SK-N-SH treated with all-trans-retinoic acid at 6 μM for 48 hours (cell line): ENCODE data around the gene GTF3A.

Experiments used
- ATAC-seq: fragments of 200-7000 bp; cut with Tn5 transposase; 3 replicates; pipeline ENCODE4 v1.9.1; 2020; ENCODE audit warnings: mild to moderate bottlenecking, moderate library complexity
- ARNTL ChIP-seq: fragments of 450-650 bp; formaldehyde crosslinking; IDR thresholded peaks from 2 replicates; pipeline ENCODE4 v1.5.0; 2020; ENCODE audit warnings: low read depth, mild to moderate bottlenecking, moderate library complexity, borderline replicate concordance
- BACH2 ChIP-seq: fragments of 250-450 bp; sonication (Bioruptor Pico); IDR thresholded peaks from 2 replicates; pipeline ENCODE4 v1.9.0; 2021; ENCODE audit warnings: mild to moderate bottlenecking, borderline replicate concordance
- CSDC2 ChIP-seq: fragments of 250-450 bp; sonication (Bioruptor Pico); IDR thresholded peaks from 2 replicates; pipeline ENCODE4 v1.5.0; 2020; ENCODE audit warnings: mild to moderate bottlenecking, moderate library complexity
- CSRNP3 ChIP-seq: fragments of 250-450 bp; sonication (Bioruptor Pico); IDR thresholded peaks from 2 replicates; pipeline ENCODE4 v1.5.1; 2021; ENCODE audit warnings: mild to moderate bottlenecking, moderate library complexity
- GLIS3 ChIP-seq: fragments of 250-450 bp; sonication (Bioruptor Pico); IDR thresholded peaks from 2 replicates; pipeline ENCODE4 v1.5.0; 2020; ENCODE audit warnings: mild to moderate bottlenecking, moderate library complexity
- ISL1 ChIP-seq: fragments of 250-450 bp; sonication (Bioruptor Pico); IDR thresholded peaks from 2 replicates; pipeline ENCODE4 v2.1.2; 2022; ENCODE audit warnings: mild to moderate bottlenecking, moderate library complexity
- OSR1 ChIP-seq: fragments of 250-450 bp; sonication (Bioruptor Pico); IDR thresholded peaks from 2 replicates; pipeline ENCODE4 v1.8.0; 2022; ENCODE audit warnings: moderate library complexity, mild to moderate bottlenecking, inconsistent platforms
- PPARA ChIP-seq: fragments of 250-450 bp; sonication (Bioruptor Pico); IDR thresholded peaks from 2 replicates; pipeline ENCODE4 v1.5.0; 2020; ENCODE audit warnings: mild to moderate bottlenecking, borderline replicate concordance
- RARB ChIP-seq: fragments of 250-450 bp; sonication (Bioruptor Pico); IDR thresholded peaks from 2 replicates; pipeline ENCODE4 v1.8.0; 2021; ENCODE audit warnings: mild to moderate bottlenecking, moderate library complexity
- SNAI2 ChIP-seq: fragments of 250-450 bp; sonication (Bioruptor Pico); IDR thresholded peaks from 2 replicates; pipeline ENCODE4 v1.5.0; 2020; ENCODE audit warnings: mild to moderate bottlenecking, moderate library complexity
- TCF4 ChIP-seq: fragments of 250-450 bp; sonication (Bioruptor Pico); IDR thresholded peaks from 2 replicates; pipeline ENCODE4 v1.8.0; 2021; ENCODE audit warnings: mild to moderate bottlenecking, moderate library complexity, borderline replicate concordance
- TOX ChIP-seq: fragments of 250-450 bp; sonication (Bioruptor Pico); IDR thresholded peaks from 2 replicates; pipeline ENCODE4 v1.8.0; 2021; ENCODE audit warnings: mild to moderate bottlenecking, moderate library complexity, borderline replicate concordance
- TSHZ2 ChIP-seq: fragments of 250-450 bp; sonication (Bioruptor Pico); IDR thresholded peaks from 2 replicates; pipeline ENCODE4 v1.5.0; 2020; ENCODE audit warnings: mild to moderate bottlenecking, moderate library complexity
- ZC3H10 ChIP-seq: fragments of 250-450 bp; sonication (Bioruptor Pico); IDR thresholded peaks from 2 replicates; pipeline ENCODE4 v1.5.1; 2021; ENCODE audit warnings: mild to moderate bottlenecking, moderate library complexity
- ZFP3 ChIP-seq: fragments of 250-450 bp; sonication (Bioruptor Pico); IDR thresholded peaks from 2 replicates; pipeline ENCODE4 v1.5.0; 2020; ENCODE audit warnings: mild to moderate bottlenecking, moderate library complexity
- ZFP30 ChIP-seq: fragments of 450-650 bp; formaldehyde crosslinking; IDR thresholded peaks from 2 replicates; pipeline ENCODE4 v1.5.0; 2022; ENCODE audit warnings: mild to moderate bottlenecking, moderate library complexity
- ZNF565 ChIP-seq: fragments of 450-650 bp; formaldehyde crosslinking; conservative IDR thresholded peaks from 2 replicates; pipeline ENCODE4 v1.5.0; 2020; ENCODE audit warnings: low read depth, mild to moderate bottlenecking, moderate library complexity
- ZNF70 ChIP-seq: fragments of 450-650 bp; formaldehyde crosslinking; IDR thresholded peaks from 2 replicates; pipeline ENCODE4 v1.5.0; 2020; ENCODE audit warnings: mild to moderate bottlenecking, moderate library complexity
- TF ChIP-seq, protein P1 (sequence below): fragments of 250-450 bp; sonication (Bioruptor Pico); IDR thresholded peaks from 2 replicates; pipeline ENCODE4 v1.8.0; 2020; ENCODE audit warnings: mild to moderate bottlenecking, moderate library complexity, borderline replicate concordance
- TF ChIP-seq, protein P2 (sequence below): fragments of 250-450 bp; sonication (Bioruptor Pico); IDR thresholded peaks from 2 replicates; pipeline ENCODE4 v1.5.1; 2020; ENCODE audit warnings: low read depth, mild to moderate bottlenecking, moderate library complexity
- TF ChIP-seq, protein P3 (sequence below): fragments of 250-450 bp; sonication (Bioruptor Pico); IDR thresholded peaks from 2 replicates; pipeline ENCODE4 v1.8.0; 2021; ENCODE audit warnings: low read depth, mild to moderate bottlenecking, moderate library complexity, borderline replicate concordance

GTF3A gene

GRCh38 chr13:27401210-27401609 is 23.2 kb upstream of the GTF3A start:
- no peak for ATAC-seq
- no peak for TF ChIP-seq GLIS3
- no peak for TF ChIP-seq ARNTL (CRISPR knock-in tag)
- TF ChIP-seq OSR1 (CRISPR knock-in tag), result no peak
- no peak for TF ChIP-seq RARB (CRISPR knock-in tag)
- no peak for TF ChIP-seq ZNF565 (CRISPR knock-in tag)
- no peak for TF ChIP-seq ZFP3
- no peak for TF ChIP-seq TSHZ2 (CRISPR knock-in tag)
- no peak for TF ChIP-seq TCF4 (CRISPR knock-in tag)
- TF ChIP-seq, protein P1, sequence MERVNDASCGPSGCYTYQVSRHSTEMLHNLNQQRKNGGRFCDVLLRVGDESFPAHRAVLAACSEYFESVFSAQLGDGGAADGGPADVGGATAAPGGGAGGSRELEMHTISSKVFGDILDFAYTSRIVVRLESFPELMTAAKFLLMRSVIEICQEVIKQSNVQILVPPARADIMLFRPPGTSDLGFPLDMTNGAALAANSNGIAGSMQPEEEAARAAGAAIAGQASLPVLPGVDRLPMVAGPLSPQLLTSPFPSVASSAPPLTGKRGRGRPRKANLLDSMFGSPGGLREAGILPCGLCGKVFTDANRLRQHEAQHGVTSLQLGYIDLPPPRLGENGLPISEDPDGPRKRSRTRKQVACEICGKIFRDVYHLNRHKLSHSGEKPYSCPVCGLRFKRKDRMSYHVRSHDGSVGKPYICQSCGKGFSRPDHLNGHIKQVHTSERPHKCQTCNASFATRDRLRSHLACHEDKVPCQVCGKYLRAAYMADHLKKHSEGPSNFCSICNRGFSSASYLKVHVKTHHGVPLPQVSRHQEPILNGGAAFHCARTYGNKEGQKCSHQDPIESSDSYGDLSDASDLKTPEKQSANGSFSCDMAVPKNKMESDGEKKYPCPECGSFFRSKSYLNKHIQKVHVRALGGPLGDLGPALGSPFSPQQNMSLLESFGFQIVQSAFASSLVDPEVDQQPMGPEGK (CRISPR knock-in tag), result no peak
- no peak for TF ChIP-seq BACH2 (CRISPR knock-in tag)
- no peak for TF ChIP-seq CSDC2 (CRISPR knock-in tag)
- TF ChIP-seq CSRNP3, result no peak
- TF ChIP-seq, protein P2, sequence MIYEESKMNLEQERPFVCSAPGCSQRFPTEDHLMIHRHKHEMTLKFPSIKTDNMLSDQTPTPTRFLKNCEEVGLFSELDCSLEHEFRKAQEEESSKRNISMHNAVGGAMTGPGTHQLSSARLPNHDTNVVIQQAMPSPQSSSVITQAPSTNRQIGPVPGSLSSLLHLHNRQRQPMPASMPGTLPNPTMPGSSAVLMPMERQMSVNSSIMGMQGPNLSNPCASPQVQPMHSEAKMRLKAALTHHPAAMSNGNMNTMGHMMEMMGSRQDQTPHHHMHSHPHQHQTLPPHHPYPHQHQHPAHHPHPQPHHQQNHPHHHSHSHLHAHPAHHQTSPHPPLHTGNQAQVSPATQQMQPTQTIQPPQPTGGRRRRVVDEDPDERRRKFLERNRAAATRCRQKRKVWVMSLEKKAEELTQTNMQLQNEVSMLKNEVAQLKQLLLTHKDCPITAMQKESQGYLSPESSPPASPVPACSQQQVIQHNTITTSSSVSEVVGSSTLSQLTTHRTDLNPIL, result no peak
- no peak for TF ChIP-seq ZNF70 (CRISPR knock-in tag)
- no peak for TF ChIP-seq TOX (CRISPR knock-in tag)

DNA sequence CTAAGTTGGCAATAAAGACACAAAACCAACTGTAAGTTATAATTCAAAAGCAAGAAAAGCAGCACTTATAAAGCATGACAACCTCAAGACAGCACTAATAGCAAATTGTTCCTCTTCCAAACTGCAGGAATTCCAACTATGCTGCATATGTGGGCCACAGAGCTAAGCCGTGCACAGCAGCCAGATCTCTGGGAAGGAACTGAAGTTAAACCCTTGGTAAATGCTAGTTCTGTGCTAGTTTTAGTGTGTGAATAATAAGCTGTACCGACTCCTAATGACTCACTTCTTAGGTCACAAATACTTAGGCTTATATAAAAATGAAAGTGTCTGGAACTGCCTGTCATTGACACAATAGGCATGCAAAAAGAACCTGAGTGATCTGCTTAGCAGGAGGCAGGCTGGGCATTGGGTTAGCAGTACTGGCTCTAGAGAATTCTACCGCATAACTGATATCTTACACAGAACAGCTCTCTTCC is 21.2 kb upstream of the GTF3A start:
- peak; percentile 77 for ATAC-seq
- TF ChIP-seq, protein P1 (CRISPR knock-in tag), result no peak
- TF ChIP-seq PPARA (CRISPR knock-in tag) (no peak), ISL1 (CRISPR knock-in tag) (peak; percentile 77)
- TF ChIP-seq, protein P2, result no peak

DNA sequence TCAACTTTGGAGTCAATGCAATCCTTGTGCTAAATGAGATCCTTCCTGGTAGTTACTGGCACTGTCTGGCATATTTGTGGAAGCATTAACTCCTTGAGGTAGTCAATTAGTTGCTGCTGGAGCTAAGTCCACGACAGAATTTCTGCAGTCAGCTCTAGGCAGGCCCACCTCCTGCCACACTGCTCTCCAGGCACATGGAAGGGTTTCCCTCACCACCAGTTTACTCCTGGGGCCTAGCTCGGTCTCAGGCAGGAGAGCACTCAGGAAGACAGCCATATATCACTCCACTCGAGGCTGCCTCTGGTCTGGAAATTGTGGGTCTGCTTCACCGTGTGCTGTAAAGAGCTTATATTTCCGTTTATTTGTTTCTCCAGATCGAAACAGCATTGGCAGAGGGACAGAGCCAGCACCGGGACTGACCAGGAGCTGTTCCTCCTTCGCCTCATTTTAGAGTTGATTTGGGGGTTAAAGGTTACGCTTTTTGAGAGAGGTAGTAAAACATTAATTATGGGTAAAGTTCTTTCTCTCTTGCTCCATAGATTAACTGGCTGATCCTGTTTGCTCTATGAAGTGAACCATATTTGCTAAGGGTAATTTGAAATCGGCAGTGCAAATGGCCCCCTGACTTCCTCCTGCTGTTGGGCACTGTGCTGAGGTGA is 20.6 kb upstream of the GTF3A start:
- no peak for ATAC-seq
- TF ChIP-seq PPARA (CRISPR knock-in tag) (no peak), TSHZ2 (CRISPR knock-in tag) (no peak), ZC3H10 (CRISPR knock-in tag) (no peak), SNAI2 (CRISPR knock-in tag) (no peak), ZFP30 (CRISPR knock-in tag) (no peak), GLIS3 (no peak), BACH2 (CRISPR knock-in tag) (no peak)
- TF ChIP-seq, protein P3, sequence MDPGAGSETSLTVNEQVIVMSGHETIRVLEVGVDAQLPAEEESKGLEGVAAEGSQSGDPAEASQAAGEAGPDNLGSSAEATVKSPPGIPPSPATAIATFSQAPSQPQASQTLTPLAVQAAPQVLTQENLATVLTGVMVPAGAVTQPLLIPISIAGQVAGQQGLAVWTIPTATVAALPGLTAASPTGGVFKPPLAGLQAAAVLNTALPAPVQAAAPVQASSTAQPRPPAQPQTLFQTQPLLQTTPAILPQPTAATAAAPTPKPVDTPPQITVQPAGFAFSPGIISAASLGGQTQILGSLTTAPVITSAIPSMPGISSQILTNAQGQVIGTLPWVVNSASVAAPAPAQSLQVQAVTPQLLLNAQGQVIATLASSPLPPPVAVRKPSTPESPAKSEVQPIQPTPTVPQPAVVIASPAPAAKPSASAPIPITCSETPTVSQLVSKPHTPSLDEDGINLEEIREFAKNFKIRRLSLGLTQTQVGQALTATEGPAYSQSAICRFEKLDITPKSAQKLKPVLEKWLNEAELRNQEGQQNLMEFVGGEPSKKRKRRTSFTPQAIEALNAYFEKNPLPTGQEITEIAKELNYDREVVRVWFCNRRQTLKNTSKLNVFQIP (CRISPR knock-in tag), result no peak
